Gastrocnemius medialis (tissue), 4 donors: ENCODE data around the gene IL36G. TPM values are rescaled to one million over a fixed set of nuclear protein-coding genes. Genes with fewer than 3 reads are reported as not detected.

Experiments used
- ATAC-seq, 2 donors: fragments of 150-250 bp; one replicate each; pipeline ENCODE4 v1.9.1; 2016
- DNase-seq, 2 donors: peaks; one replicate each; pipeline ENCODE4 v3.0.0-alpha.2; 2019
- H3K27ac ChIP-seq, 4 donors: fragments of 200-600 bp; sonication (generic); 1 replicate in 1 of 4; 2 replicates in 3 of 4; pipeline ENCODE4 v1.5.1; 2016 to 2018; ENCODE audit warnings: mild to moderate bottlenecking in 2 of 4, moderate library complexity in 1 of 4
- H3K27me3 ChIP-seq, 3 donors: fragments of 200-600 bp; sonication (generic) in 2 of 3; 1 replicate in 1 of 3; 2 replicates in 2 of 3; pipeline versions ENCODE4 v1.5.1 to v1.6.0; 2016 to 2019; ENCODE audit warnings: mild to moderate bottlenecking in 1 of 3, moderate library complexity in 1 of 3
- H3K36me3 ChIP-seq, 2 donors: fragments of 200-600 bp; sonication (generic) in 1 of 2; one replicate each; pipeline ENCODE4 v1.5.1; 2017 to 2018
- H3K4me1 ChIP-seq, 2 donors: fragments of 200-600 bp; sonication (generic) in 1 of 2; one replicate each; pipeline ENCODE4 v1.5.1; 2016 to 2017; ENCODE audit warnings: mild to moderate bottlenecking in 2 of 2
- H3K4me3 ChIP-seq, 4 donors: fragments of 200-600 bp; sonication (generic) in 3 of 4; 1 replicate in 1 of 4; 2 replicates in 3 of 4; pipeline ENCODE4 v1.5.1; 2016 to 2019; ENCODE audit warnings: mild to moderate bottlenecking in 2 of 4
- H3K9me3 ChIP-seq, 3 donors: fragments of 200-600 bp; sonication (generic) in 2 of 3; 1 replicate in 1 of 3; 2 replicates in 2 of 3; pipeline ENCODE4 v1.5.1; 2016 to 2019
- POLR2A ChIP-seq, 2 donors: fragments of 450-650 bp; IDR thresholded peaks; one replicate each; pipeline ENCODE4 v1.6.1; 2017; ENCODE audit warnings: antibody characterized with exemption in 2 of 2, mild to moderate bottlenecking in 2 of 2, moderate library complexity in 2 of 2
- in situ Hi-C, 4 donors: fragments of 200-750 bp; cut with MboI; loops; one replicate each; pipeline versions ENCODE4 v1.15.0 to v1.8.0; 2017; ENCODE audit warnings: low sequenced_read_pairs in 4 of 4
- intact Hi-C: fragments of 100-400 bp; cut with DNase I; formaldehyde crosslinking; loops from one replicate; pipeline ENCODE4 v1.15.1; 2023; ENCODE audit warnings: low total_unique reads
- total RNA-seq, 4 donors: library from RNA; depleted of rRNA; stranded (reverse); fragments of >200 nt; gene quantifications; one replicate each; pipeline versions ENCODE4 v1.1.0 to v1.2.3, GENCODE V29; 2016
- TF ChIP-seq, protein P1 (sequence below), 5 experiments: fragments of 450-650 bp in 3 of 5; fragments of 200-600 bp in 2 of 5; sonication (generic) in 2 of 5; IDR thresholded peaks in 4 of 5; conservative IDR thresholded peaks in 1 of 5; 1 replicate in 4 of 5; 2 replicates in 1 of 5; pipeline ENCODE4 v1.5.1; 2016 to 2019; ENCODE audit warnings: antibody characterized with exemption in 5 of 5, mild to moderate bottlenecking in 3 of 5, moderate library complexity in 3 of 5

The IL36G gene
- total RNA-seq, 4 donors from 2014 or later: not detected

DNA sequence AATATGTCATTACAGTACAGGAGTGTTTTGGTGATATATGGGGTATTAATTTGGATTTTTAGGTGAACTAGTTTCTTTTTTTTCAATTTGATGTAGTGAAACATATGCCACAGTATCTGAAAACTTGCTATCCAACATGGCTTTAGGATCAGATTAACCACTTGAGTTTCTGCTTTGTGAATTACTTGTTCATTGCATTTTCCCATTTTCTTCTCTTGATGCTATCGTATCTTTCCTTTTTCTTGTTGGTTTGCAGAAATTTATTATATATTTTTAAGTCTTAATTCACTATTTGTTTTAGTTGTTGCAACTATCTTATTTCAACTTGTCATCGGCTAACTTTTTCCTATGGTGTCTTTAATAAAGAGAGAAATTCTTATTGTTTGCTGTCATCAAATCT lies 36.3 kb downstream of the IL36G start:
- intact Hi-C loops: no loop called here

DNA sequence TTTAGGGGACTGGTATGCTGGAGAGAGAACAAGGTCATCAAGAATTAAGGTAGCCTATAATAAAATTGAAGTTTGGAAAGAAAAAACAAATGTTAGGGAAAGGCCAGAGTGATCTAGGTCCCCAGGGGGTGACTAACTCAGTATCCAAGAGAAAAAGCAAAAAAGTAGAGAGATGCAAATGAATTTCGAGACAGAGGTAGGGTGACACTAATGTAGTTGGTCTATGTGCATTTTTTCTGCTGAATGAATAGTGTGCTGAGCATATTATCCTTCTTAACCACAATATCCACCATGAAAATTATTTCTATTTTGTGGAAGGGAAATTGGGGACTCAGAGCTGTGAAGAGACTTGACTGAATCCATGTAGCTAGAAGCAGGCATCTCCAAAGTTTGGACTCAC lies 37.2 kb downstream of the IL36G start:
- Histone ChIP-seq H3K4me3 (no peak overlapping the region), H3K27ac (no peak overlapping the region), H3K4me1 (no peaks in the 10 kb centered on the region), H3K36me3 (no peaks in the 10 kb centered on the region), H3K27me3 (no peaks in the 10 kb centered on the region), H3K9me3 (no peaks in the 10 kb centered on the region)
- no peak for DNase-seq
- in situ Hi-C loops: no loop called here
- intact Hi-C loops: no loop called here
- TF ChIP-seq POLR2A (IDR thresholded peaks at IDR 0.05): no peak
- TF ChIP-seq, protein P1, sequence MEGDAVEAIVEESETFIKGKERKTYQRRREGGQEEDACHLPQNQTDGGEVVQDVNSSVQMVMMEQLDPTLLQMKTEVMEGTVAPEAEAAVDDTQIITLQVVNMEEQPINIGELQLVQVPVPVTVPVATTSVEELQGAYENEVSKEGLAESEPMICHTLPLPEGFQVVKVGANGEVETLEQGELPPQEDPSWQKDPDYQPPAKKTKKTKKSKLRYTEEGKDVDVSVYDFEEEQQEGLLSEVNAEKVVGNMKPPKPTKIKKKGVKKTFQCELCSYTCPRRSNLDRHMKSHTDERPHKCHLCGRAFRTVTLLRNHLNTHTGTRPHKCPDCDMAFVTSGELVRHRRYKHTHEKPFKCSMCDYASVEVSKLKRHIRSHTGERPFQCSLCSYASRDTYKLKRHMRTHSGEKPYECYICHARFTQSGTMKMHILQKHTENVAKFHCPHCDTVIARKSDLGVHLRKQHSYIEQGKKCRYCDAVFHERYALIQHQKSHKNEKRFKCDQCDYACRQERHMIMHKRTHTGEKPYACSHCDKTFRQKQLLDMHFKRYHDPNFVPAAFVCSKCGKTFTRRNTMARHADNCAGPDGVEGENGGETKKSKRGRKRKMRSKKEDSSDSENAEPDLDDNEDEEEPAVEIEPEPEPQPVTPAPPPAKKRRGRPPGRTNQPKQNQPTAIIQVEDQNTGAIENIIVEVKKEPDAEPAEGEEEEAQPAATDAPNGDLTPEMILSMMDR (IDR thresholded peaks at IDR 0.05 in 4 of 5, conservative IDR thresholded peaks at IDR 0.05 in 1 of 5): no peak
- ATAC-seq: no peak

More for the DNA sequence above, 36.3 kb downstream of the IL36G start:
- DNase-seq: no peak
- H3K4me3 ChIP-seq: no peak overlapping the region
- no peak for TF ChIP-seq POLR2A (IDR thresholded peaks at IDR 0.05)
- TF ChIP-seq, protein P1 (IDR thresholded peaks at IDR 0.05 in 4 of 5, conservative IDR thresholded peaks at IDR 0.05 in 1 of 5): no peak
- no peak overlapping the region for H3K27ac ChIP-seq
- no peaks in the 10 kb centered on the region for H3K4me1 ChIP-seq
- no peaks in the 10 kb centered on the region for H3K27me3 ChIP-seq
- in situ Hi-C loops: no loop called here
- no peaks in the 10 kb centered on the region for H3K36me3 ChIP-seq
- no peak for ATAC-seq
- H3K9me3 ChIP-seq: no peaks in the 10 kb centered on the region

DNA sequence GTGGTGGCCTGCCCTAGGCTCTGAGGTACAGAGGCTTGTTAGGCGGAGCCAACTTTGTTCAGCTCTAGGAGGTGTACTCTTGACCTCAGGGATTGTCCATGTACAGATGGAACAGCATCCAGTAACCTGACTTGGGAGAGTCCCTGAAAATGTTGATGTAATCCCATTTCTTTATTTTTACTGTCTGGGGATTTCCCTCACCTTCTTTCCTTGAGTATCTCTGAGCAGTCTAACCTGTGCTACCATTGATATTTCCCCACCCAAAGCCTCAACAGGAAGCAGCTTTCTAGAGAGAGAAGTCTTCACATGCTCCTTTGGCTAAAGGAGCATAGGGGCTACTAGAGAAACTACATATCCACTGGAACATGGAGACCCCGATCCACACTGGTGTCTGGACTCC lies 37.8 kb downstream of the IL36G start:
- DNase-seq (no peak), ATAC-seq (no peak)
- Histone ChIP-seq H3K36me3 (no peaks in the 10 kb centered on the region), H3K27me3 (no peaks in the 10 kb centered on the region), H3K4me1 (no peaks in the 10 kb centered on the region), H3K9me3 (no peaks in the 10 kb centered on the region), H3K4me3 (no peak overlapping the region), H3K27ac (no peak overlapping the region)
- intact Hi-C loops: no loop called here
- TF ChIP-seq, protein P1 (IDR thresholded peaks at IDR 0.05 in 4 of 5, conservative IDR thresholded peaks at IDR 0.05 in 1 of 5): no peak
- in situ Hi-C loops: no loop called here

DNA sequence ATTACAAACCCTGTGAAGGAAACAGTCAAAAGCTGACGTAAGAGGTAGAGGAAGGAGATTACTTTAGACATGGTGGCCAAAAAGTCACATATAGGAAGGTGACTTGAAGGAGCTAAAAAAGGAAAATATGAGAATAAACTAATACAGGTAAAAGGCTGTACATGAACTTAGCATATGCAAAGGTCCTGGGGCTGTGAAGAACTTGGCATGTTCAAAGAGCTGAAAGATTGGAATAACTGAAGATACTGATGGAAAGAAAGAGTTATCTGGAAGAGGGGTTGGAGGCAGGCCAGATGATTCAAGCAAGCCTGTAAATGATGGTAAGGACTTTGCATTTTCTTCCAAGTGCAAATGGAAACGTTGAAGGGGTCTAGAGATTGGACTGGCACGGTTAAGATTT lies 40.7 kb downstream of the IL36G start:
- intact Hi-C loops (no loop called here), in situ Hi-C loops (no loop called here)
- no peak overlapping the region for H3K4me3 ChIP-seq
- ATAC-seq (no peak), DNase-seq (no peak)
- H3K27me3 ChIP-seq: no peaks in the 10 kb centered on the region
- H3K27ac ChIP-seq: no peak overlapping the region
- H3K9me3 ChIP-seq: no peaks in the 10 kb centered on the region
- TF ChIP-seq POLR2A (IDR thresholded peaks at IDR 0.05): no peak
- TF ChIP-seq, protein P1 (IDR thresholded peaks at IDR 0.05 in 4 of 5, conservative IDR thresholded peaks at IDR 0.05 in 1 of 5): no peak
- no peaks in the 10 kb centered on the region for H3K36me3 ChIP-seq
- H3K4me1 ChIP-seq: no peaks in the 10 kb centered on the region

DNA sequence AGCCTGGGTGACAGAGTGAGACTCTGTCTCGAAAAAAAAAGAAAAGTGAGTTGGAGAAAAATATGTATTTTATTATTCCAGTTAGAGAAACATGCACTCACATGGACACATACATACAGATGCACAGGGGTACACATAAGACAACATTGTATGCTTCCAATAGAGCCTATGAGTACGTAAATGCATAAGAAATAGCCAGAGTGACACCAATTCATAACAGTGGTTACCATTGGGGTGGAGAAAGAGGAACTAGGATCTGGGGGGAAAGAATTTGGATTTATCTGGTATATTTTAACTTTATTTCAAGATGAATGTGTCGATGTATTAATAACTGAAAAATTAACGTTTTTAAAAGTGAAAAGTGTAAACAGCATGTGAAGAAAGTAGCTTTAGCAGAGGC lies 43.5 kb downstream of the IL36G start:
- no peak overlapping the region for H3K27ac ChIP-seq
- H3K36me3 ChIP-seq: no peaks in the 10 kb centered on the region
- H3K27me3 ChIP-seq: no peaks in the 10 kb centered on the region
- in situ Hi-C loops (no loop called here), intact Hi-C loops (no loop called here)
- no peak for TF ChIP-seq POLR2A (IDR thresholded peaks at IDR 0.05)
- TF ChIP-seq, protein P1 (IDR thresholded peaks at IDR 0.05 in 4 of 5, conservative IDR thresholded peaks at IDR 0.05 in 1 of 5): no peak
- ATAC-seq (no peak), DNase-seq (no peak)
- H3K4me3 ChIP-seq: no peak overlapping the region
- H3K4me1 ChIP-seq: no peaks in the 10 kb centered on the region
- H3K9me3 ChIP-seq: no peaks in the 10 kb centered on the region
